ENCODE results near the gene PLEKHJ1. TPM values are rescaled to one million over a fixed set of nuclear protein-coding genes. Genes with fewer than 3 reads are reported as not detected.

The PLEKHJ1 gene
- polyA plus RNA-seq, 1 of the 3 experiments (the other 2 are of a cell fraction) = 151 TPM

GRCh38 chr19:2269244-2270156 lies 33.4 kb upstream of the PLEKHJ1 start:
- Histone ChIP-seq H3K4me2 (peak overlapping the region; percentile 90), H4K20me1 (ENCODE audit: insufficient read depth) (peaks cover 50% of the 10 kb centered on the region), H3K9me3 (no peaks in the 10 kb centered on the region), H2AFZ (ENCODE audit: low read depth) (peak overlapping the region; percentile 80; the same call in 1 of the 2 replicates), H3K79me2 (ENCODE audit: insufficient read depth) (peaks cover 52% of the 10 kb centered on the region), H3F3A (replicated peaks; ENCODE audit: insufficient read depth) (peaks cover 23% of the 10 kb centered on the region), H3K36me3 (replicated peaks in 1 of 2; ENCODE audit: control insufficient read depth in 1 of 2, insufficient read depth in 2 of 2, low read length in 1 of 2) (peaks cover 17 to 26% of the 10 kb centered on the region in 2 experiments), H3K27ac (ENCODE audit: low read depth in 2 of 2, low read length in 1 of 2) (peak overlapping the region; percentile 87), H3K4me1 (ENCODE audit: control insufficient read depth in 1 of 2, insufficient read depth in 2 of 2, low read depth in 1 of 2, low read length in 1 of 2) (peaks cover 8 to 32% of the 10 kb centered on the region in 2 experiments; a peak in 3 of 4 replicates), H3K9ac (peak overlapping the region; percentile 99), H3K9me2 (no peaks in the 10 kb centered on the region), H3K4me3 (ENCODE audit: low read depth in 2 of 2, low read length in 1 of 2) (peak overlapping the region; percentile 91 to 100), H3K27me3 (ENCODE audit: insufficient read depth) (no peaks in the 10 kb centered on the region)
- CTCF ChIA-PET = interaction anchor here (1.0 to 11.9 kb wide), 5 partner anchors 25 to 124 kb away, joined by 3 to 284 read pairs (median 93); partner anchors contain the start of genes LINGO3, PLEKHJ1 and SF3A2
- peak; percentile 100 for DNase-seq
- POLR2A ChIA-PET = interaction anchor here (0.7 to 3.5 kb wide), 16 partner anchors 8 to 196 kb away, joined by 3 to 28 read pairs (median 4); partner anchors contain the start of genes AP3D1 and PLEKHJ1
- 2% methylated on average over 18 of the region's 103 CpGs for WGBS (ENCODE audit: low lambda C conversion rate)
- TF ChIP-seq EP300 (IDR thresholded peaks at IDR 0.05; ENCODE audit: borderline replicate concordance in 1 of 2, low read depth in 1 of 2, low read length in 1 of 2) (no peak; a peak in 1 of 4 replicates), CTCF (IDR thresholded peaks at IDR 0.05) (0 out of 2 replicates have a peak, but pooled peaks have one; percentile 26), GABPA (IDR thresholded peaks at IDR 0.05; ENCODE audit: low read depth) (no peak), NRF1 (IDR thresholded peaks at IDR 0.05; ENCODE audit: low read depth, low read length) (peak; percentile 47; the same call in 1 of the 2 replicates), FOSL2 (IDR thresholded peaks at IDR 0.05; ENCODE audit: borderline replicate concordance, low read depth) (no peak), GATA2 (CRISPR knock-in tag; IDR thresholded peaks at IDR 0.05) (no peak), ELF1 (IDR thresholded peaks at IDR 0.05) (no peak), RFX5 (IDR thresholded peaks at IDR 0.05; ENCODE audit: low read length) (no peak), YY1 (IDR thresholded peaks at IDR 0.05; ENCODE audit: low read depth) (peak; percentile 99), USF1 (IDR thresholded peaks at IDR 0.05; ENCODE audit: borderline replicate concordance, low read depth) (peak; percentile 20; the same call in 1 of the 2 replicates), SIN3A (IDR thresholded peaks at IDR 0.05; ENCODE audit: borderline replicate concordance, low read depth, low read length) (peak; percentile 64; the same call in 1 of the 2 replicates), TEAD4 (IDR thresholded peaks at IDR 0.05; ENCODE audit: borderline replicate concordance, insufficient read depth) (0 out of 2 replicates have a peak, but pooled peaks have one; percentile 57), RCOR1 (IDR thresholded peaks at IDR 0.05; ENCODE audit: low read length) (no peak), FOXM1 (IDR thresholded peaks at IDR 0.05; ENCODE audit: low read depth) (no peak), ZBTB33 (IDR thresholded peaks at IDR 0.05; ENCODE audit: borderline replicate concordance, low read depth) (no peak), MXI1 (IDR thresholded peaks at IDR 0.05; ENCODE audit: low read depth, low read length) (no peak), MAX (IDR thresholded peaks at IDR 0.05; ENCODE audit: low read depth) (peak; percentile 56; the same call in 1 of the 2 replicates), MEF2A (IDR thresholded peaks at IDR 0.05; ENCODE audit: borderline replicate concordance, low read depth) (no peak), JUND (IDR thresholded peaks at IDR 0.05) (no peak), POLR2AphosphoS5 (IDR thresholded peaks at IDR 0.05; ENCODE audit: low read depth, low read length) (peak; percentile 99), IRF3 (IDR thresholded peaks at IDR 0.05; ENCODE audit: low read depth, low read length) (no peak; the same call in 1 of the 2 replicates), NFIC (IDR thresholded peaks at IDR 0.05; ENCODE audit: borderline replicate concordance) (no peak), RXRA (IDR thresholded peaks at IDR 0.05; ENCODE audit: borderline replicate concordance, low read depth) (no peak), TAF1 (IDR thresholded peaks at IDR 0.05; ENCODE audit: borderline replicate concordance, low read depth, low read length) (peak; percentile 100), CHD2 (IDR thresholded peaks at IDR 0.05; ENCODE audit: low read length, partially characterized antibody) (peak; percentile 86), SMC3 (IDR thresholded peaks at IDR 0.05; ENCODE audit: low read depth, low read length) (no peak)
